Measurements from ENCODE around the gene SIX4. TPM values are rescaled to one million over a fixed set of nuclear protein-coding genes. Genes with fewer than 3 reads are reported as not detected.
"Not testable (repeated sequence)": the region's sequence is repeated elsewhere in the genome, so short reads cannot be mapped to it uniquely, and the experiment has no call there.

Gene SIX4
- total and polyA plus RNA-seq, 2 donors = 2.3 to 3.5 TPM

DNA sequence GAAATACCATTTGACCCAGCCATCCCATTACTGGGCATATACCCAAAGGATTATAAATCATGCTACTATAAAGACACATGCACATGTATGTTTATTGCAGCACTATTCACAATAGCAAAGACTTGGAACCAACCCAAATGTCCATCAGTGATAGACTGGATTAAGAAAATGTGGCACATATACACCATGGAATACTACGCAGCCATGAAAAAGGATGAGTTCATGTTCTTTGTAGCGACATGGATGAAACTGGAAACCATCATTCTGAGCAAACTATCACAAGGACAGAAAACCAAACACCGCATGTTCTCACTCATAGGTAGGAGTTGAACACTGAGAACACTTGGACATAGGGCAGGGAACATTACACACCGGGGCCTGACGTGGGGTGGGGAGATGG is 7.1 kb upstream of the SIX4 start:
- H3K4me1 ChIP-seq (ENCODE audit: control insufficient read depth in 2 of 2, insufficient read depth in 2 of 2, low read length in 2 of 2); DNase-seq (ENCODE audit: low read depth in 6 of 9, low spot score in 9 of 9); H3K27ac ChIP-seq (ENCODE audit: low read depth in 1 of 2, low read length in 1 of 2); H3K9me3 ChIP-seq (ENCODE audit: control insufficient read depth in 2 of 2, insufficient read depth in 1 of 2, low read length in 1 of 2); H3K36me3 ChIP-seq (ENCODE audit: control insufficient read depth in 2 of 2, insufficient read depth in 2 of 2, low read length in 1 of 2); H3K4me3 ChIP-seq (ENCODE audit: low read length in 2 of 2): not testable (repeated sequence)
- WGBS = 95% methylated on average over 5 of the region's 5 CpGs
- H3K27me3 ChIP-seq (ENCODE audit: control insufficient read depth in 2 of 2, insufficient read depth in 1 of 2, low read length in 1 of 2) = peaks cover 5 to 36% of the 10 kb centered on the region in 2 donors

DNA sequence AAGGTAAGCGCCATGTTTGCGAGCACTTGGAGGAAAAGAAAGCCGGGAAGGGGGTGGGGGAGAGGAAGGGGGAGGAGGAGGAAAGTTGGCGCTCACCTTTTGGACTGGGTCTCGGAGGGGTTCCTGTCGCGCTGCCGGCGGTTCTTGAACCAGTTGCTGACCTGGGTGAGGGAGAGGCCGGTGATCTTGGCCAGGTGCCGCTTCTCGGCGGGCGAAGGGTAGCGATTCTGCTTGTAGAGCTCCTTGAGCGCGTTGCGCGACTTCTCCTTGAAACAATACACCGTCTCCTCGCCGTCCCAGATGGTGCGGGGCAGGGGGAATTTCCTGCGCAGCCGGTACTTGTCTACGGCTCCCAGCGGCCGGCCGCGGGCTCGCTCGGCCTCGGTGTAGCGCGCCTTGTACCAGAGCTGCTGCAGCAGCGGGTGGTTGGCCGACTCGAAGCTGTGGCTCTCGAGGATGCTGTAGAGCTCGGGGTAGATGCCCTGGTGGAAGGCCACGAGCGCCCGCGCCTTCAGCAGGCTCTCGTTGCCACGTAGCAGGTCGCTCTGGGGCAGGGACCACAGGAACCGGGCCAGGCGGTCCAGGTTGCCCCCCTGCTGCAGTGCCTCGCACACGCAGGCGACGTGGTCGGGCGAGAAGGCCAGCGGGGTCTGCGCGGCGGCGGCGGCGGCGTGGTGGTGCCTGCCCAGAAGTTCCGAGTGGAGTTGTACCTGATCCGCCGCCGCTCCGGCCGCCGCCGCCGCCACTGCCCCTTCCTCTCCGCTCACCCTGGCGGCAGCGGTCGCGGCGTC is 840 bp downstream of the SIX4 start:
- peak overlapping the region; percentile 25 to 26 for H3K27ac ChIP-seq (ENCODE audit: low read depth in 1 of 2, low read length in 1 of 2)
- peaks cover 0 to 19% of the 10 kb centered on the region in 2 donors for H3K4me1 ChIP-seq (ENCODE audit: control insufficient read depth in 2 of 2, insufficient read depth in 2 of 2, low read length in 2 of 2)
- peak in 2 of 9 donors; percentile 8 to 33 for DNase-seq (ENCODE audit: low read depth in 6 of 9, low spot score in 9 of 9)
- H3K9me3 ChIP-seq (ENCODE audit: control insufficient read depth in 2 of 2, insufficient read depth in 1 of 2, low read length in 1 of 2) = no peaks in the 10 kb centered on the region
- peak overlapping the region; percentile 40 to 49 for H3K4me3 ChIP-seq (ENCODE audit: low read length in 2 of 2)
- H3K36me3 ChIP-seq (ENCODE audit: control insufficient read depth in 2 of 2, insufficient read depth in 2 of 2, low read length in 1 of 2) = no peaks in the 10 kb centered on the region
- peaks cover 57 to 90% of the 10 kb centered on the region in 2 donors for H3K27me3 ChIP-seq (ENCODE audit: control insufficient read depth in 2 of 2, insufficient read depth in 1 of 2, low read length in 1 of 2)
- 1% methylated on average over 78 of the region's 78 CpGs for WGBS

DNA sequence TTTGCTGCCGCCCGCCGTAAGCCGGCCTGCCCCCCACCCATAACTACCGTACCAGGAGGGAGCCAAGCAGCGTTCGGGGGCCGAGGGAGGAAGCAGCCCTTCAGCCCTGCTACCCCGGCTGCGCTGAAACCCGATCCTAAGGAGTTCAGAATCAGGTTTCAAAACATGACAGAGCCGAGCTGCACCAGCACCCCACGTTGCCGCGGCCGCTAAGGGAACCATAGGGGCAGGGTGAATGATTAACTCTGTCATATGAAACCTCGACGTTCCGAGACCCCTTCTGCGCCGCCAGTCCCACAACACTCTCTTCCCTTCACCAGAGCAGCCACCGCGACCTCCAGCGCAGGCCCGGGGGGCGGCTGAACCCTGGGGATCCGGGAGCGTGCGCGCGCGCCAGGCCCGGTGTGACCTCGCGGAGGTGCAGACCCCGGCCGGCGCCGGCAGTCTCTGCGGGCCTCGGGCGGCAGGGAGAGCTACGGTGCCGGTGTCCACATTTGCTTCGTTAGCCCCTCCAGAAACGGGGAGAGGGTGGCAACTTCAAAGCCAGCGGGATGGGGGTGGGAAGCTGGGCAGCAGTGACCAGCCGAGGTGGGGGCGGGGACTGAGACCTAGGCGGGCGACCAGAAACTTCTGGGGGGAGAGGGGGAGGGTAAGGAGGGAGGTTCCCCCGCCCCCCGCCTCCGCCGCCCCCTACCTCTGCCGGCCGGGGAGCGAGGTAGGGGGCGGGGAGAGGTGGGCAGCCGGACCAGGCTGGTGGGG is 1.6 kb downstream of the SIX4 start:
- peak overlapping the region; percentile 15 to 37 for H3K27ac ChIP-seq (ENCODE audit: low read depth in 1 of 2, low read length in 1 of 2)
- peaks cover 57 to 88% of the 10 kb centered on the region in 2 donors for H3K27me3 ChIP-seq (ENCODE audit: control insufficient read depth in 2 of 2, insufficient read depth in 1 of 2, low read length in 1 of 2)
- 2% methylated on average over 60 of the region's 60 CpGs for WGBS
- no peaks in the 10 kb centered on the region for H3K9me3 ChIP-seq (ENCODE audit: control insufficient read depth in 2 of 2, insufficient read depth in 1 of 2, low read length in 1 of 2)
- peak overlapping the region; percentile 40 to 49 for H3K4me3 ChIP-seq (ENCODE audit: low read length in 2 of 2)
- DNase-seq (ENCODE audit: low read depth in 6 of 9, low spot score in 9 of 9) = peak in 2 of 9 donors; percentile 7 to 19
- peaks cover 0 to 19% of the 10 kb centered on the region in 2 donors for H3K4me1 ChIP-seq (ENCODE audit: control insufficient read depth in 2 of 2, insufficient read depth in 2 of 2, low read length in 2 of 2)
- H3K36me3 ChIP-seq (ENCODE audit: control insufficient read depth in 2 of 2, insufficient read depth in 2 of 2, low read length in 1 of 2) = no peaks in the 10 kb centered on the region

DNA sequence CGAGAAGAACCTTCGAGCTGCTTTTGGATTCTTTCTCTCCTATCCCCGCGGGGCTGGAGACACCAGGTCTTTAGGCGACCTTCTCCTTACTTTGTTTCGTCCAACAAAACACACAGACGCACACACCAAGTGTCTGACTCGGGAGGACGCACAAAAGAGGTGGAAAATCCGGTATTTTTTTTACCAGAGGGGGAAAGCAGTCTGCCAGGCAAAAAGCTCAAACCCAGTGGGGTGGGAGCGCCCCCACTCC is 2.1 kb downstream of the SIX4 start:
- H3K27me3 ChIP-seq (ENCODE audit: control insufficient read depth in 2 of 2, insufficient read depth in 1 of 2, low read length in 1 of 2) = peaks cover 57 to 87% of the 10 kb centered on the region in 2 donors
- no peaks in the 10 kb centered on the region for H3K36me3 ChIP-seq (ENCODE audit: control insufficient read depth in 2 of 2, insufficient read depth in 2 of 2, low read length in 1 of 2)
- H3K27ac ChIP-seq (ENCODE audit: low read depth in 1 of 2, low read length in 1 of 2) = peak overlapping the region; percentile 11 to 37
- 4% methylated on average over 11 of the region's 11 CpGs for WGBS
- H3K4me3 ChIP-seq (ENCODE audit: low read length in 2 of 2) = peak overlapping the region; percentile 34 to 49
- peaks cover 0 to 19% of the 10 kb centered on the region in 2 donors for H3K4me1 ChIP-seq (ENCODE audit: control insufficient read depth in 2 of 2, insufficient read depth in 2 of 2, low read length in 2 of 2)
- DNase-seq (ENCODE audit: low read depth in 6 of 9, low spot score in 9 of 9) = peak in 1 of 9 donors; percentile 18
- no peaks in the 10 kb centered on the region for H3K9me3 ChIP-seq (ENCODE audit: control insufficient read depth in 2 of 2, insufficient read depth in 1 of 2, low read length in 1 of 2)

DNA sequence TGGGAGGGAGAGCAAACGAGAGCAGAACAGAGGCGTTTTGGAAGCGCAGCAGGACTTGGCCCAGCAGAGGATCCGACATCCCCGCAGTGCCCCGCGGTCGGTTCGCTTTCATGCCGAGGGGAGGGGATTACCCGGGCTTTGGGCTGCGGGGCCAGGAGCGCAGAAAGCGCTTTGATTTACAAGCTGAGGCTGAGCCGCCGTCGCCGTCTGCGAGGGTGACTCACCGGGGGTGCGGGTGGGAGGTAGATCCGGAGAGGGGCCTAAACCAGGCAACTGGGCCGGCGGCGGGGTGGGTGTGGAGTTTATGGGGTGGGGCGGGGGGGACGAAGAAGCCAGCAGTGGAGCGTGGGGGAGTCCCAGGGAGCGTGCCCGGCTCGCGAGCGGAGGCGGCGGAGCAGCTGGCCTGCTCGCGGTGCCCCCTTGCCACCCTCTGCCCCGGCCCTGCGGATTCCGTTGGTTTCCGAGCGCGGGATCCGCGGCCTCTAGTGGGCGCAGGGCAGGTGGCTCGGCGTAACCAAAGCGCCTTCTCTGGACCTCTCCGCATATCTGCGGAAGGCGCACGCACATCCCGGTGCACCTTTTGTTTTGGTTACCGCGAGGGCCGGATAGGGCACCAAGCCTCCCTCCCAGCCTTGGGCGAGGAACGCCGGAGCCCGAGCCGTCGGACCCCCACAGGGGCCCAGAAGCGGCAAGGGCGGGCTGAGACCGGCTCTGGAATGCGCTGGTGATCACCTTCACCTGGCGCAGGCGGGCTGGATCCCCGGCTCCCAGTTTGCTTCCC is 2.6 kb downstream of the SIX4 start:
- peak in 2 of 9 donors; percentile 13 to 21 for DNase-seq (ENCODE audit: low read depth in 6 of 9, low spot score in 9 of 9)
- Histone ChIP-seq H3K27ac (ENCODE audit: low read depth in 1 of 2, low read length in 1 of 2) (peak overlapping the region in 1 of 2 donors; percentile 13), H3K9me3 (ENCODE audit: control insufficient read depth in 2 of 2, insufficient read depth in 1 of 2, low read length in 1 of 2) (no peaks in the 10 kb centered on the region), H3K27me3 (ENCODE audit: control insufficient read depth in 2 of 2, insufficient read depth in 1 of 2, low read length in 1 of 2) (peaks cover 57 to 85% of the 10 kb centered on the region in 2 donors), H3K36me3 (ENCODE audit: control insufficient read depth in 2 of 2, insufficient read depth in 2 of 2, low read length in 1 of 2) (no peaks in the 10 kb centered on the region), H3K4me3 (ENCODE audit: low read length in 2 of 2) (peak overlapping the region; percentile 34 to 49), H3K4me1 (ENCODE audit: control insufficient read depth in 2 of 2, insufficient read depth in 2 of 2, low read length in 2 of 2) (peaks cover 0 to 19% of the 10 kb centered on the region in 2 donors)
- WGBS = 3% methylated on average over 70 of the region's 70 CpGs

DNA sequence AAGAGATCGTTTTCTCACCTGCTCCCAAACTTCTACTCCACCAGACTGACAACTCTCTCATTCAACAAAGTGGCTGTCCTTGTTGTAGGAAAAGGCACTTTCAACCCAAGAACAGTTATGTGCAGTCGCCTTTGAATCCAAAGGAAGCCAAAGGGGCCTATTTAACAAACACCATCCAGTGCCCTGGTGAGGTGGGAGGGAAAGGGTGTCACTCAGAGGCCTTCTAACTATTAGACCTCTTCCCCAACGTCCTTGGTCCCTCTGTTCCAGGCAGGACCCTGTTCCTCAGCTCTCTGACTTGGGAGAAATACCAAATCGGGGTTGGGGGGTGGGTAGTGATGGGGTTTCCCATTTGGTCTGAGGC is 3.2 kb downstream of the SIX4 start:
- Histone ChIP-seq H3K4me1 (ENCODE audit: control insufficient read depth in 2 of 2, insufficient read depth in 2 of 2, low read length in 2 of 2) (peaks cover 0 to 19% of the 10 kb centered on the region in 2 donors), H3K4me3 (ENCODE audit: low read length in 2 of 2) (peak overlapping the region in 1 of 2 donors; percentile 34), H3K27me3 (ENCODE audit: control insufficient read depth in 2 of 2, insufficient read depth in 1 of 2, low read length in 1 of 2) (peaks cover 57 to 80% of the 10 kb centered on the region in 2 donors), H3K9me3 (ENCODE audit: control insufficient read depth in 2 of 2, insufficient read depth in 1 of 2, low read length in 1 of 2) (no peaks in the 10 kb centered on the region), H3K36me3 (ENCODE audit: control insufficient read depth in 2 of 2, insufficient read depth in 2 of 2, low read length in 1 of 2) (no peaks in the 10 kb centered on the region), H3K27ac (ENCODE audit: low read depth in 1 of 2, low read length in 1 of 2) (no peak overlapping the region)
- DNase-seq (ENCODE audit: low read depth in 6 of 9, low spot score in 9 of 9) = no peak
- 45% methylated on average over 4 of the region's 4 CpGs for WGBS

DNA sequence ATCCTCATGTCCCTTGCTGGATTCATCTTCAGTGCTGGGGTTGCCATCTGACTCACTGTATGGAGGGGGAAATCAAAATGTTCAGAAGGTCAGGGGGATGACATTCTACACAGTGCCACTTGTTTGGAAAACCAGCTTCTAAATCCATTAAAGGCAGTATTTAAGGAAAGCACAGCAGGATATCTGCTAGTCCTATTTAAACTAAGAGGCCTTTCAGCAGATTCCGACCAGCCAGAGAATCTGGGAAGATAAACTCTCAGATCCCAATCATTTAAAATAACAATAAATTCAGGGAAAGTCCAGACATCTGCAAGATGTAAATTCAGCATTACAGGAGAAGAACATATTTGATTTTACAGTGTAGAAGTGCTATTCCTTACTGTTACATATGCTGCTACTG is 3.8 kb downstream of the SIX4 start:
- H3K4me3 ChIP-seq (ENCODE audit: low read length in 2 of 2) = no peak overlapping the region
- no peak for DNase-seq (ENCODE audit: low read depth in 6 of 9, low spot score in 9 of 9)
- H3K36me3 ChIP-seq (ENCODE audit: control insufficient read depth in 2 of 2, insufficient read depth in 2 of 2, low read length in 1 of 2) = no peaks in the 10 kb centered on the region
- H3K9me3 ChIP-seq (ENCODE audit: control insufficient read depth in 2 of 2, insufficient read depth in 1 of 2, low read length in 1 of 2) = no peaks in the 10 kb centered on the region
- H3K4me1 ChIP-seq (ENCODE audit: control insufficient read depth in 2 of 2, insufficient read depth in 2 of 2, low read length in 2 of 2) = peaks cover 0 to 19% of the 10 kb centered on the region in 2 donors
- WGBS = 97% methylated on average over 1 of the region's 1 CpG
- H3K27me3 ChIP-seq (ENCODE audit: control insufficient read depth in 2 of 2, insufficient read depth in 1 of 2, low read length in 1 of 2) = peaks cover 57 to 78% of the 10 kb centered on the region in 2 donors
- no peak overlapping the region for H3K27ac ChIP-seq (ENCODE audit: low read depth in 1 of 2, low read length in 1 of 2)

DNA sequence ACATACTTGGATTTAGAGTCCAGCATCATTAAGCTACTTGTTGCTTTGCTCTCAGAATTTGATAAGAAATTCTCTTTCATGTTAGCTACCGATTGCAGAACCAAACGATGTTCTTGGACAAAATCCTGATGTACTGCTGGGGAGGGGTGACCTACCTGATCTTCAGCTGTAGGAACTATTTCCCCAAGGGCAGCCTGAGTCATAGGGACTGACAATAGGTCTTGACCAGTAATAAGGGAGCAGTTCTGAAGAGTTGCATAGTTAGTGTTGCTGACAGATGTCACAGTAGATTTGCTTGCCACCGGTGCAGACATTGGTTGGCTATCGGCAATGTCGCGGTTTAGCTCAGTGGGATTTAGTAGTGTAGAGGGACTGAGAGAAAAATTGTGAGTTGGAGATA is 10.6 kb downstream of the SIX4 start:
- no peaks in the 10 kb centered on the region for H3K4me1 ChIP-seq (ENCODE audit: control insufficient read depth in 2 of 2, insufficient read depth in 2 of 2, low read length in 2 of 2)
- 96% methylated on average over 6 of the region's 6 CpGs for WGBS
- no peak overlapping the region for H3K27ac ChIP-seq (ENCODE audit: low read depth in 1 of 2, low read length in 1 of 2)
- peaks cover 3 to 19% of the 10 kb centered on the region in 2 donors for H3K27me3 ChIP-seq (ENCODE audit: control insufficient read depth in 2 of 2, insufficient read depth in 1 of 2, low read length in 1 of 2)
- no peaks in the 10 kb centered on the region for H3K36me3 ChIP-seq (ENCODE audit: control insufficient read depth in 2 of 2, insufficient read depth in 2 of 2, low read length in 1 of 2)
- no peaks in the 10 kb centered on the region for H3K9me3 ChIP-seq (ENCODE audit: control insufficient read depth in 2 of 2, insufficient read depth in 1 of 2, low read length in 1 of 2)
- DNase-seq (ENCODE audit: low read depth in 6 of 9, low spot score in 9 of 9) = no peak
- no peak overlapping the region for H3K4me3 ChIP-seq (ENCODE audit: low read length in 2 of 2)

DNA sequence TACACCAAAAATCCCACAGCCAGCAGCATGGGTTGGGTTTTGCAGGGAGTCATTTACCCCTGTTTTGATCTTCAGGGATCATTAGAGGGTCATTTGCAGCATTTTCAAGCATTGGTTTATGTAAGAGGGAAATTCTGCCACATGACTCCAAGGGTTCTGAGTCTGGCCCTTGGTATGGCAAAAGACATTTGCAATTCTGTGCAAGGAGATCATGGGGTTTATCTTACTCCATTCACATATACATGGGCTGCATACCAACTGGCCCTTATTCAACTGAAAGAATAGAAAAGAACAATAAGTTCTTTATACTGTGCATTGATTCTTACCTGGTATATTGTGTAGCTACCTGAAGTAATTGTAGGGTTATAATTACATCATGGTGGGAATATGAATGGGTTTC is 13.7 kb downstream of the SIX4 start:
- H3K36me3 ChIP-seq (ENCODE audit: control insufficient read depth in 2 of 2, insufficient read depth in 2 of 2, low read length in 1 of 2) = no peaks in the 10 kb centered on the region
- H3K9me3 ChIP-seq (ENCODE audit: control insufficient read depth in 2 of 2, insufficient read depth in 1 of 2, low read length in 1 of 2) = no peaks in the 10 kb centered on the region
- peaks cover 3 to 7% of the 10 kb centered on the region in 2 donors for H3K27me3 ChIP-seq (ENCODE audit: control insufficient read depth in 2 of 2, insufficient read depth in 1 of 2, low read length in 1 of 2)
- no peak overlapping the region for H3K27ac ChIP-seq (ENCODE audit: low read depth in 1 of 2, low read length in 1 of 2)
- no peak for DNase-seq (ENCODE audit: low read depth in 6 of 9, low spot score in 9 of 9)
- H3K4me3 ChIP-seq (ENCODE audit: low read length in 2 of 2) = no peak overlapping the region
- no peaks in the 10 kb centered on the region for H3K4me1 ChIP-seq (ENCODE audit: control insufficient read depth in 2 of 2, insufficient read depth in 2 of 2, low read length in 2 of 2)
